Spinal cord (tissue), 10 donors: ENCODE results near the gene PTPRK. TPM values are rescaled to one million over a fixed set of nuclear protein-coding genes. Genes with fewer than 3 reads are reported as not detected.
A peak's percentile ranks its signal among the peaks of the same experiment; 100 is the strongest.

Source experiments
- DNase-seq, 6 donors: peaks; one replicate each; pipeline versions ENCODE4 v3.0.0 to v3.0.0-alpha.2; 2013 to 2015; ENCODE audit warnings: low spot score in 6 of 6, low read depth in 4 of 6
- H3K27ac ChIP-seq: one replicate; pipeline ENCODE4 v1.5.1; 2013; ENCODE audit warnings: low read depth, low read length, control low read depth
- H3K27me3 ChIP-seq: one replicate; pipeline ENCODE4 v1.6.1; 2013; ENCODE audit warnings: low read length; ENCODE audit not compliant: control insufficient read depth, insufficient read depth
- H3K36me3 ChIP-seq: one replicate; pipeline ENCODE4 v1.6.1; 2013; ENCODE audit warnings: low read length; ENCODE audit not compliant: control insufficient read depth, insufficient read depth
- H3K4me1 ChIP-seq: one replicate; pipeline ENCODE4 v1.6.1; 2013; ENCODE audit warnings: low read length; ENCODE audit not compliant: control insufficient read depth, insufficient read depth
- H3K4me3 ChIP-seq: one replicate; pipeline ENCODE4 v1.5.1; 2013; ENCODE audit warnings: low read depth, low read length, control low read depth
- H3K9me3 ChIP-seq: one replicate; pipeline ENCODE4 v1.6.1; 2013; ENCODE audit warnings: low read length; ENCODE audit not compliant: control insufficient read depth, insufficient read depth
- WGBS: methylation state at CpG from one replicate; pipeline ENCODE4 v1.1.5; 2013; ENCODE audit warnings: missing lambda C conversion rate; ENCODE audit not compliant: insufficient coverage; 5-methylcytosine and 5-hydroxymethylcytosine counted together
- polyA plus RNA-seq, 2 donors: library from polyadenylated mRNA; unstranded; fragments of 120-200 nt; gene quantifications; one replicate each; pipeline ENCODE4 v1.2.1, GENCODE V29; 2013; ENCODE audit not compliant: insufficient read length in 2 of 2
- total RNA-seq, 2 donors: library from RNA; depleted of rRNA in 1 of 2; stranded (reverse); fragments of 120-200 nt in 1 of 2; fragments of >200 nt in 1 of 2; gene quantifications; one replicate each; pipeline versions ENCODE4 v1.2.3 to v1.2.4, GENCODE V29; 2013 to 2014
- donor health status: healthy.

The PTPRK gene
- total and polyA plus RNA-seq, 4 donors, result 28.4 to 63.4 (median 34.1) TPM

GRCh38 chr6:128138694-128139093 lies 381.7 kb downstream of the PTPRK start:
- DNase-seq, result no peak
- H3K27me3 ChIP-seq, result no peaks in the 10 kb centered on the region
- H3K36me3 ChIP-seq, result no peaks in the 10 kb centered on the region
- no peaks in the 10 kb centered on the region for H3K4me1 ChIP-seq
- no peaks in the 10 kb centered on the region for H3K9me3 ChIP-seq
- H3K4me3 ChIP-seq, result no peak overlapping the region
- 60% methylated on average over 1 of the region's 1 CpG for WGBS
- H3K27ac ChIP-seq, result no peak overlapping the region

GRCh38 chr6:128135325-128135724 lies 385.1 kb downstream of the PTPRK start:
- Histone ChIP-seq H3K9me3 (no peaks in the 10 kb centered on the region), H3K36me3 (no peaks in the 10 kb centered on the region)

GRCh38 chr6:128131566-128131965 lies 388.8 kb downstream of the PTPRK start:
- peak overlapping the region; percentile 70 for H3K27ac ChIP-seq

More at GRCh38 chr6:128135325-128135724, 385.1 kb downstream of the PTPRK start:
- no peaks in the 10 kb centered on the region for H3K4me1 ChIP-seq
- no peak overlapping the region for H3K27ac ChIP-seq
- DNase-seq, result no peak
- H3K4me3 ChIP-seq, result no peak overlapping the region
- H3K27me3 ChIP-seq, result no peaks in the 10 kb centered on the region

GRCh38 chr6:128131036-128131435 lies 389.4 kb downstream of the PTPRK start:
- no CpG with 5 or more reads among the region's 4 CpGs for WGBS
- DNase-seq, result peak in 5 of 6 donors; percentile 9 to 66 (median 19)
- peak overlapping the region; percentile 0 for H3K4me3 ChIP-seq
- H3K4me1 ChIP-seq, result no peaks in the 10 kb centered on the region
- H3K27me3 ChIP-seq, result no peaks in the 10 kb centered on the region
- no peaks in the 10 kb centered on the region for H3K36me3 ChIP-seq
- no peaks in the 10 kb centered on the region for H3K9me3 ChIP-seq
- peak overlapping the region; percentile 70 for H3K27ac ChIP-seq

More at GRCh38 chr6:128131566-128131965, 388.8 kb downstream of the PTPRK start:
- WGBS, result no CpG with 5 or more reads among the region's 3 CpGs
- DNase-seq, result no peak
- Histone ChIP-seq H3K4me3 (peak overlapping the region; percentile 0), H3K27me3 (no peaks in the 10 kb centered on the region), H3K36me3 (no peaks in the 10 kb centered on the region), H3K4me1 (no peaks in the 10 kb centered on the region), H3K9me3 (no peaks in the 10 kb centered on the region)

GRCh38 chr6:128129679-128130078 lies 390.7 kb downstream of the PTPRK start:
- DNase-seq, result peak in 1 of 6 donors; percentile 53

GRCh38 chr6:128127650-128128049 lies 392.7 kb downstream of the PTPRK start:
- DNase-seq, result no peak
- no peak overlapping the region for H3K27ac ChIP-seq
- no peaks in the 10 kb centered on the region for H3K4me1 ChIP-seq
- no peak overlapping the region for H3K4me3 ChIP-seq
- WGBS, result no CpG with 5 or more reads among the region's 1 CpG
- H3K36me3 ChIP-seq, result no peaks in the 10 kb centered on the region
- no peaks in the 10 kb centered on the region for H3K27me3 ChIP-seq
- no peaks in the 10 kb centered on the region for H3K9me3 ChIP-seq

More at GRCh38 chr6:128129679-128130078, 390.7 kb downstream of the PTPRK start:
- Histone ChIP-seq H3K27ac (no peak overlapping the region), H3K4me1 (no peaks in the 10 kb centered on the region), H3K4me3 (no peak overlapping the region), H3K36me3 (no peaks in the 10 kb centered on the region), H3K9me3 (no peaks in the 10 kb centered on the region), H3K27me3 (no peaks in the 10 kb centered on the region)

GRCh38 chr6:128124713-128125112 lies 395.7 kb downstream of the PTPRK start:
- Histone ChIP-seq H3K4me3 (no peak overlapping the region), H3K9me3 (no peaks in the 10 kb centered on the region), H3K4me1 (no peaks in the 10 kb centered on the region), H3K36me3 (no peaks in the 10 kb centered on the region), H3K27ac (no peak overlapping the region), H3K27me3 (no peaks in the 10 kb centered on the region)
- no CpG with 5 or more reads among the region's 1 CpG for WGBS
- DNase-seq, result no peak

GRCh38 chr6:128121610-128122009 lies 398.8 kb downstream of the PTPRK start:
- Histone ChIP-seq H3K4me1 (no peaks in the 10 kb centered on the region), H3K36me3 (no peaks in the 10 kb centered on the region), H3K27ac (no peak overlapping the region), H3K9me3 (no peaks in the 10 kb centered on the region), H3K27me3 (no peaks in the 10 kb centered on the region), H3K4me3 (no peak overlapping the region)
- DNase-seq, result no peak
- WGBS, result no CpG with 5 or more reads among the region's 2 CpGs

GRCh38 chr6:128121190-128121589 lies 399.2 kb downstream of the PTPRK start:
- no peaks in the 10 kb centered on the region for H3K9me3 ChIP-seq
- H3K36me3 ChIP-seq, result no peaks in the 10 kb centered on the region
- no peak overlapping the region for H3K27ac ChIP-seq
- no peaks in the 10 kb centered on the region for H3K27me3 ChIP-seq
- peak in 1 of 6 donors; percentile 20 for DNase-seq
- H3K4me1 ChIP-seq, result no peaks in the 10 kb centered on the region
- H3K4me3 ChIP-seq, result no peak overlapping the region

- Histone ChIP-seq H3K4me1 (no peaks in the 10 kb centered on the region), H3K4me3 (no peak overlapping the region), H3K27me3 (no peaks in the 10 kb centered on the region), H3K9me3 (no peaks in the 10 kb centered on the region), H3K27ac (no peak overlapping the region), H3K36me3 (no peaks in the 10 kb centered on the region)
- no peak for DNase-seq
Observed at GRCh38 chr6:128118401-128118800, 402.0 kb downstream of the PTPRK start.
